Ovary (tissue), 9 donors: ENCODE results near the gene GLI3. TPM values are rescaled to one million over a fixed set of nuclear protein-coding genes. Genes with fewer than 3 reads are reported as not detected.
A peak's percentile ranks its signal among the peaks of the same experiment; 100 is the strongest.

Experiments used
- DNase-seq, 5 donors: peaks; one replicate each; pipeline ENCODE4 v3.0.0-alpha.2; 2019 to 2020
- H3K27ac ChIP-seq, 2 donors: fragments of 200-600 bp; one replicate each; pipeline versions ENCODE4 v1.5.1 to v1.8.0; 2019 to 2022
- H3K27me3 ChIP-seq: fragments of 200-600 bp; one replicate; pipeline ENCODE4 v1.8.0; 2022
- H3K36me3 ChIP-seq: fragments of 200-600 bp; sonication (generic); one replicate; pipeline ENCODE4 v1.5.1; 2019
- H3K4me1 ChIP-seq: one replicate; pipeline ENCODE4 v1.8.1; 2013; ENCODE audit warnings: mild to moderate bottlenecking, moderate library complexity; ENCODE audit not compliant: insufficient read depth
- H3K4me3 ChIP-seq: fragments of 200-600 bp; sonication (generic); one replicate; pipeline ENCODE4 v1.5.1; 2017
- H3K9me3 ChIP-seq, 2 donors: fragments of 200-600 bp in 1 of 2; sonication (generic) in 1 of 2; one replicate each; pipeline versions ENCODE4 v1.5.1 to v1.8.1; 2013 to 2019; ENCODE audit warnings: mild to moderate bottlenecking in 1 of 2, moderate library complexity in 1 of 2
- CTCF ChIP-seq, 3 donors: fragments of 450-650 bp in 2 of 3; fragments of 200-600 bp in 1 of 3; IDR thresholded peaks; one replicate each; pipeline versions ENCODE4 v1.5.1 to v1.8.0; 2016 to 2022; ENCODE audit warnings: antibody characterized with exemption in 3 of 3, mild to moderate bottlenecking in 1 of 3
- EP300 ChIP-seq: sonication (generic); formaldehyde crosslinking; IDR thresholded peaks from one replicate; pipeline ENCODE4 v1.6.1; 2017; ENCODE audit warnings: antibody characterized with exemption
- POLR2A ChIP-seq: fragments of 450-650 bp; IDR thresholded peaks from one replicate; pipeline ENCODE4 v1.6.1; 2017; ENCODE audit warnings: antibody characterized with exemption, mild to moderate bottlenecking, moderate library complexity
- WGBS, 3 donors: extraction: QIAGEN DNeasy Blood & Tissue Kit in 1 of 3; methylation state at CpG; one replicate each; pipeline versions ENCODE4 v1.1.5 to v1.1.7; 2013 to 2017; 5-methylcytosine and 5-hydroxymethylcytosine counted together
- intact Hi-C, 4 donors: fragments of 100-400 bp; cut with DNase I; formaldehyde crosslinking; loops; one replicate each; pipeline versions ENCODE4 v1.11.0 to v1.15.1; 2022 to 2023
- polyA plus RNA-seq, 2 donors: library from polyadenylated mRNA; stranded (reverse); fragments of 200-250 nt in 1 of 2; fragments of 350-450 nt in 1 of 2; fragmentation: Illumina TruSeq in 1 of 2; extraction: RNeasy Lipid Tissue Mini Kit (QIAGEN cat#74804) in 1 of 2; gene quantifications; one replicate each; pipeline ENCODE4 v1.2.3, GENCODE V29; 2013 to 2014
- total RNA-seq, 7 donors: library from RNA; depleted of rRNA in 2 of 7; stranded (reverse); fragments of >200 nt in 2 of 7; fragmentation: NEBNext Ultra II Directional in 3 of 7; extraction: Animal tissue kit (Norgen Biotek cat#: 25700) in 3 of 7; gene quantifications; one replicate each; pipeline versions ENCODE4 v1.1.0 to v1.2.4, GENCODE V29; 2016 to 2023
- donor health status: DM: no; HTN: no; CAD: no; lungs with moderate emphysema.
- donor health status: DM: no; HTN: no; CAD: no.
- donor health status: Bipolar disorder and iron deficiency.
- donor health status: DM: yes; HTN: yes; CAD: no.
- donor health status: DM: no; HTN: no; CAD: no.
- donor health status: DM: yes; HTN: yes; CAD: no.

GLI3 gene
- total and polyA plus RNA-seq, 9 donors = 9.5 to 67.1 (median 50.5) TPM

GRCh38 chr7:42126475-42127231, 110.4 kb downstream of the GLI3 start:
- H3K27ac ChIP-seq = no peak overlapping the region
- intact Hi-C loops = no loop called here
- H3K27me3 ChIP-seq = no peaks in the 10 kb centered on the region
- 69 to 72% (median 71%) methylated on average over 6 of the region's 6 CpGs for WGBS, 3 donors
- H3K9me3 ChIP-seq = no peaks in the 10 kb centered on the region
- no peak overlapping the region for H3K4me3 ChIP-seq
- no peak for DNase-seq
- TF ChIP-seq POLR2A (no peak), EP300 (no peak), CTCF (IDR thresholded peaks at IDR 0.05) (no peak)
- no peaks in the 10 kb centered on the region for H3K4me1 ChIP-seq
- no peaks in the 10 kb centered on the region for H3K36me3 ChIP-seq

- H3K27ac ChIP-seq = no peak overlapping the region
- no peak for DNase-seq
- intact Hi-C loops = no loop called here
- H3K9me3 ChIP-seq = no peaks in the 10 kb centered on the region
- no peak for TF ChIP-seq CTCF (IDR thresholded peaks at IDR 0.05)
- TF ChIP-seq EP300 = no peak
- no peaks in the 10 kb centered on the region for H3K27me3 ChIP-seq
- H3K36me3 ChIP-seq = no peaks in the 10 kb centered on the region
- no peak overlapping the region for H3K4me3 ChIP-seq
- no peaks in the 10 kb centered on the region for H3K4me1 ChIP-seq
- 81 to 87% (median 82%) methylated on average over 8 of the region's 8 CpGs for WGBS, 3 donors
Observed at GRCh38 chr7:42125321-42125720, 111.7 kb downstream of the GLI3 start.

- peak in 1 of 5 donors; percentile 27 for DNase-seq
- Histone ChIP-seq H3K36me3 (no peaks in the 10 kb centered on the region), H3K27me3 (no peaks in the 10 kb centered on the region), H3K4me3 (no peak overlapping the region), H3K9me3 (no peaks in the 10 kb centered on the region), H3K4me1 (no peaks in the 10 kb centered on the region), H3K27ac (no peak overlapping the region)
- 88 to 93% (median 91%) methylated on average over 6 of the region's 6 CpGs for WGBS, 3 donors
- intact Hi-C loops = no loop called here
- no peak for TF ChIP-seq POLR2A
- no peak for TF ChIP-seq EP300
- TF ChIP-seq CTCF (IDR thresholded peaks at IDR 0.05) = no peak
Observed at GRCh38 chr7:42123716-42124115, 113.3 kb downstream of the GLI3 start.

GRCh38 chr7:42120191-42120590, 116.8 kb downstream of the GLI3 start:
- Histone ChIP-seq H3K27me3 (no peaks in the 10 kb centered on the region), H3K36me3 (no peaks in the 10 kb centered on the region), H3K4me1 (no peaks in the 10 kb centered on the region), H3K9me3 (no peaks in the 10 kb centered on the region), H3K4me3 (no peak overlapping the region), H3K27ac (no peak overlapping the region)
- no peak for TF ChIP-seq EP300
- no peak for TF ChIP-seq CTCF (IDR thresholded peaks at IDR 0.05)
- TF ChIP-seq POLR2A = no peak
- 87 to 93% (median 89%) methylated on average over 8 of the region's 8 CpGs for WGBS, 3 donors
- intact Hi-C loops = no loop called here
- no peak for DNase-seq
